ENCODE results near the gene CAB39. TPM values are rescaled to one million over a fixed set of nuclear protein-coding genes. Genes with fewer than 3 reads are reported as not detected.

CAB39 gene
- polyA plus RNA-seq, 1 donor from 2014 or later, result 118 TPM

DNA sequence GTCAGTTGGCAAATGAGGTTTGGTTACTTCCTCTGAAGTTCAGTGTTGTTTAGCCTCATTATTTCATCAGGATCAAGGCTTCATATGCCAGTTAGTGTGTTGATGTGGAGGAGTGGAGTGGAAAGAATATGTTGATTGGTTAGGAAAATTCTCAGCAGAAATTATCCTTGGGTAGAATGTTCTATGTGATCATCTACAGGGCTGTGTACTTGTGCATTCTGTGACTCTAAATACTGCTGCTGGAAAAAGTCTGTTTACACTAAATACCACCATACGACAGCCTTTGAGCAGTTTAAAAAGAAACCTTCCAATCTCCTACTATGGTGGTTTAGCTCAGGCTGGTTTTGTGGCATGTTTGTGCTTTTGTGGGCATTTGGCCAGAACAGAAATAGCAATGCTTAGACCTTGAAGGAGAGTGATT is 25.8 kb downstream of the CAB39 start:
- Histone ChIP-seq H3K27ac (ENCODE audit: low read length) (no peak overlapping the region), H3F3A (ENCODE audit: insufficient read depth, low read length, poor library complexity, severe bottlenecking) (no peaks in the 10 kb centered on the region), H3K27me3 (ENCODE audit: insufficient read depth, low read depth, low read length) (no peaks in the 10 kb centered on the region), H3K79me2 (replicated peaks; ENCODE audit: insufficient read depth, low read length) (peaks cover 25% of the 10 kb centered on the region), H2AFZ (ENCODE audit: low read depth, low read length) (no peak overlapping the region), H3K9ac (ENCODE audit: low read length) (no peak overlapping the region), H3K36me3 (ENCODE audit: insufficient read depth, low read length) (no peaks in the 10 kb centered on the region), H3K9me3 (ENCODE audit: low read length) (no peaks in the 10 kb centered on the region), H4K20me1 (ENCODE audit: insufficient read depth) (no peaks in the 10 kb centered on the region), H3K9me2 (ENCODE audit: insufficient read depth, low read length) (no peaks in the 10 kb centered on the region), H3K4me2 (ENCODE audit: low read length) (no peak overlapping the region), H3K4me3 (ENCODE audit: low read length) (no peak overlapping the region)
- TF ChIP-seq EZH2 (IDR thresholded peaks at IDR 0.05; ENCODE audit: borderline replicate concordance, insufficient read depth, low read length, poor library complexity, severe bottlenecking) (no peak), MXI1 (conservative IDR thresholded peaks at IDR 0.05; ENCODE audit: poor library complexity, severe bottlenecking) (no peak), REST (IDR thresholded peaks at IDR 0.05; ENCODE audit: borderline replicate concordance) (no peak), SMC3 (conservative IDR thresholded peaks at IDR 0.05; ENCODE audit: poor library complexity) (no peak), CTCF (IDR thresholded peaks at IDR 0.05; ENCODE audit: poor library complexity, severe bottlenecking) (no peak), RAD21 (conservative IDR thresholded peaks at IDR 0.05) (no peak), POLR2AphosphoS5 (IDR thresholded peaks at IDR 0.05) (no peak), EP300 (conservative IDR thresholded peaks at IDR 0.05; ENCODE audit: poor library complexity, severe bottlenecking) (no peak), TAF1 (IDR thresholded peaks at IDR 0.05; ENCODE audit: low read depth) (no peak)

GRCh38 chr2:230738924-230739323 is 26.3 kb downstream of the CAB39 start:
- no peak overlapping the region for H2AFZ ChIP-seq (ENCODE audit: low read depth, low read length)
- no peaks in the 10 kb centered on the region for H3K9me2 ChIP-seq (ENCODE audit: insufficient read depth, low read length)
- no peak for TF ChIP-seq SMC3 (conservative IDR thresholded peaks at IDR 0.05; ENCODE audit: poor library complexity)
- TF ChIP-seq EP300 (conservative IDR thresholded peaks at IDR 0.05; ENCODE audit: poor library complexity, severe bottlenecking), result no peak
- TF ChIP-seq RAD21 (conservative IDR thresholded peaks at IDR 0.05), result no peak
- no peak for TF ChIP-seq CTCF (IDR thresholded peaks at IDR 0.05; ENCODE audit: poor library complexity, severe bottlenecking)
- no peak for TF ChIP-seq REST (IDR thresholded peaks at IDR 0.05; ENCODE audit: borderline replicate concordance)
- TF ChIP-seq EZH2 (IDR thresholded peaks at IDR 0.05; ENCODE audit: borderline replicate concordance, insufficient read depth, low read length, poor library complexity, severe bottlenecking), result no peak
- TF ChIP-seq MXI1 (conservative IDR thresholded peaks at IDR 0.05; ENCODE audit: poor library complexity, severe bottlenecking), result no peak
- H4K20me1 ChIP-seq (ENCODE audit: insufficient read depth), result no peaks in the 10 kb centered on the region
- H3K4me3 ChIP-seq (ENCODE audit: low read length), result no peak overlapping the region
- H3K27ac ChIP-seq (ENCODE audit: low read length), result no peak overlapping the region
- no peaks in the 10 kb centered on the region for H3K27me3 ChIP-seq (ENCODE audit: insufficient read depth, low read depth, low read length)
- H3K4me2 ChIP-seq (ENCODE audit: low read length), result no peak overlapping the region
- no peaks in the 10 kb centered on the region for H3K9me3 ChIP-seq (ENCODE audit: low read length)
- no peak overlapping the region for H3K9ac ChIP-seq (ENCODE audit: low read length)
- no peaks in the 10 kb centered on the region for H3K36me3 ChIP-seq (ENCODE audit: insufficient read depth, low read length)
- peaks cover 21% of the 10 kb centered on the region for H3K79me2 ChIP-seq (replicated peaks; ENCODE audit: insufficient read depth, low read length)
- H3F3A ChIP-seq (ENCODE audit: insufficient read depth, low read length, poor library complexity, severe bottlenecking), result no peaks in the 10 kb centered on the region

All from neural cell (in vitro differentiated cells).